ENCODE results near the gene GSTCD.
"Not testable (repeated sequence)": the region's sequence is repeated elsewhere in the genome, so short reads cannot be mapped to it uniquely, and the experiment has no call there.

GSTCD gene

GRCh38 chr4:105822061-105822460, 113.5 kb downstream of the GSTCD start:
- Mint-ChIP-seq H3K4me3 (no peak overlapping the region), H3K9me3 (no peaks in the 10 kb centered on the region), H3K36me3 (peaks cover 3% of the 10 kb centered on the region), H3K4me1 (no peaks in the 10 kb centered on the region), H3K27ac (no peak overlapping the region)
- no peak for DNase-seq (ENCODE audit: low spot score in 2 of 2)
- ATAC-seq = no peak

GRCh38 chr4:105828074-105828473, 119.5 kb downstream of the GSTCD start:
- Mint-ChIP-seq H3K9me3 (no peaks in the 10 kb centered on the region), H3K27ac (no peak overlapping the region), H3K4me3 (no peak overlapping the region), H3K36me3 (peaks cover 6% of the 10 kb centered on the region), H3K4me1 (no peaks in the 10 kb centered on the region)
- ATAC-seq = no peak
- no peak for DNase-seq (ENCODE audit: low spot score in 2 of 2)

- Mint-ChIP-seq H3K9me3 (no peaks in the 10 kb centered on the region), H3K4me3 (no peak overlapping the region), H3K27ac (no peak overlapping the region), H3K4me1 (no peaks in the 10 kb centered on the region), H3K36me3 (peaks cover 6% of the 10 kb centered on the region)
- no peak for DNase-seq (ENCODE audit: low spot score in 2 of 2)
- no peak for ATAC-seq
Observed at GRCh38 chr4:105831189-105831588, 122.6 kb downstream of the GSTCD start.

GRCh38 chr4:105835177-105835576, 126.6 kb downstream of the GSTCD start:
- DNase-seq (ENCODE audit: low spot score in 2 of 2) (no peak), ATAC-seq (no peak)
- no peak overlapping the region for H3K4me3 Mint-ChIP-seq
- no peaks in the 10 kb centered on the region for H3K36me3 Mint-ChIP-seq
- H3K9me3 Mint-ChIP-seq = no peaks in the 10 kb centered on the region
- H3K4me1 Mint-ChIP-seq = no peaks in the 10 kb centered on the region
- no peak overlapping the region for H3K27ac Mint-ChIP-seq

GRCh38 chr4:105836537-105836936, 128.0 kb downstream of the GSTCD start:
- DNase-seq (ENCODE audit: low spot score in 2 of 2) = no peak
- Mint-ChIP-seq H3K27ac (no peak overlapping the region), H3K36me3 (no peaks in the 10 kb centered on the region), H3K9me3 (no peaks in the 10 kb centered on the region), H3K4me1 (no peaks in the 10 kb centered on the region), H3K4me3 (no peak overlapping the region)
- no peak for ATAC-seq

GRCh38 chr4:105837037-105837436, 128.5 kb downstream of the GSTCD start:
- H3K36me3 Mint-ChIP-seq = no peaks in the 10 kb centered on the region
- H3K27ac Mint-ChIP-seq = no peak overlapping the region
- H3K9me3 Mint-ChIP-seq = no peaks in the 10 kb centered on the region

GRCh38 chr4:105838082-105838481, 129.5 kb downstream of the GSTCD start:
- DNase-seq (ENCODE audit: low spot score in 2 of 2) (no peak), ATAC-seq (no peak)
- Mint-ChIP-seq H3K36me3 (no peaks in the 10 kb centered on the region), H3K4me3 (no peak overlapping the region), H3K4me1 (no peaks in the 10 kb centered on the region), H3K27ac (no peak overlapping the region), H3K9me3 (no peaks in the 10 kb centered on the region)

More at GRCh38 chr4:105837037-105837436, 128.5 kb downstream of the GSTCD start:
- ATAC-seq = no peak
- Mint-ChIP-seq H3K4me3 (no peak overlapping the region), H3K4me1 (no peaks in the 10 kb centered on the region)
- no peak for DNase-seq (ENCODE audit: low spot score in 2 of 2)

- H3K36me3 Mint-ChIP-seq = peaks cover 2% of the 10 kb centered on the region
- ATAC-seq = no peak
- DNase-seq (ENCODE audit: low spot score in 2 of 2) = no peak
- H3K4me1 Mint-ChIP-seq = no peaks in the 10 kb centered on the region
- H3K4me3 Mint-ChIP-seq = no peak overlapping the region
- no peak overlapping the region for H3K27ac Mint-ChIP-seq
- H3K9me3 Mint-ChIP-seq = no peaks in the 10 kb centered on the region
Observed at GRCh38 chr4:105840426-105841174, 132.0 kb downstream of the GSTCD start.

GRCh38 chr4:105843941-105844340, 135.4 kb downstream of the GSTCD start:
- ATAC-seq = no peak
- Mint-ChIP-seq H3K4me1 (no peaks in the 10 kb centered on the region), H3K9me3 (no peaks in the 10 kb centered on the region), H3K4me3 (no peak overlapping the region), H3K36me3 (peaks cover 7% of the 10 kb centered on the region), H3K27ac (no peak overlapping the region)
- no peak for DNase-seq (ENCODE audit: low spot score in 2 of 2)

GRCh38 chr4:105845559-105845958, 137.0 kb downstream of the GSTCD start:
- H3K4me1 Mint-ChIP-seq = no peaks in the 10 kb centered on the region
- no peak overlapping the region for H3K27ac Mint-ChIP-seq
- no peak for DNase-seq (ENCODE audit: low spot score in 2 of 2)
- ATAC-seq = no peak
- no peaks in the 10 kb centered on the region for H3K9me3 Mint-ChIP-seq
- H3K36me3 Mint-ChIP-seq = peaks cover 7% of the 10 kb centered on the region
- no peak overlapping the region for H3K4me3 Mint-ChIP-seq

GRCh38 chr4:105848359-105848758, 139.8 kb downstream of the GSTCD start:
- not testable (repeated sequence) for H3K27ac Mint-ChIP-seq; H3K9me3 Mint-ChIP-seq; H3K36me3 Mint-ChIP-seq; DNase-seq (ENCODE audit: low spot score in 2 of 2); H3K4me1 Mint-ChIP-seq; H3K4me3 Mint-ChIP-seq; ATAC-seq

GRCh38 chr4:105851196-105851595, 142.6 kb downstream of the GSTCD start:
- Mint-ChIP-seq H3K9me3 (peaks cover 12% of the 10 kb centered on the region), H3K4me3 (no peak overlapping the region), H3K36me3 (no peaks in the 10 kb centered on the region), H3K27ac (no peak overlapping the region), H3K4me1 (no peaks in the 10 kb centered on the region)
- ATAC-seq (no peak), DNase-seq (ENCODE audit: low spot score in 2 of 2) (no peak)

- H3K27ac Mint-ChIP-seq; H3K4me1 Mint-ChIP-seq; H3K4me3 Mint-ChIP-seq; ATAC-seq; H3K36me3 Mint-ChIP-seq; DNase-seq (ENCODE audit: low spot score in 2 of 2): not testable (repeated sequence)
- H3K9me3 Mint-ChIP-seq = peaks cover 17% of the 10 kb centered on the region
Observed at GRCh38 chr4:105852230-105852629, 143.6 kb downstream of the GSTCD start.

- DNase-seq (ENCODE audit: low spot score in 2 of 2) = no peak
- H3K9me3 Mint-ChIP-seq = peaks cover 28% of the 10 kb centered on the region
- no peaks in the 10 kb centered on the region for H3K36me3 Mint-ChIP-seq
Observed at GRCh38 chr4:105858466-105859040, 150.0 kb downstream of the GSTCD start.

GRCh38 chr4:105859233-105859632, 150.6 kb downstream of the GSTCD start:
- Mint-ChIP-seq H3K9me3 (peaks cover 28% of the 10 kb centered on the region), H3K36me3 (no peaks in the 10 kb centered on the region), H3K27ac (no peak overlapping the region), H3K4me3 (no peak overlapping the region), H3K4me1 (no peaks in the 10 kb centered on the region)
- DNase-seq (ENCODE audit: low spot score in 2 of 2) (no peak), ATAC-seq (no peak)

More at GRCh38 chr4:105858466-105859040, 150.0 kb downstream of the GSTCD start:
- no peak overlapping the region for H3K4me3 Mint-ChIP-seq
- H3K4me1 Mint-ChIP-seq = no peaks in the 10 kb centered on the region
- ATAC-seq = no peak
- H3K27ac Mint-ChIP-seq = no peak overlapping the region

- ATAC-seq (no peak), DNase-seq (ENCODE audit: low spot score in 2 of 2) (no peak)
- Mint-ChIP-seq H3K4me1 (no peaks in the 10 kb centered on the region), H3K9me3 (peaks cover 3% of the 10 kb centered on the region), H3K27ac (no peak overlapping the region), H3K36me3 (no peaks in the 10 kb centered on the region), H3K4me3 (no peak overlapping the region)
Observed at GRCh38 chr4:105870963-105871362, 162.4 kb downstream of the GSTCD start.
